Uterus (tissue), 4 donors: ENCODE measurements around the gene TSHZ2. TPM values are rescaled to one million over a fixed set of nuclear protein-coding genes. Genes with fewer than 3 reads are reported as not detected.

Experiments used
- DNase-seq, 2 donors: peaks; one replicate each; pipeline ENCODE4 v3.0.0-alpha.2; 2019 to 2020
- H3K27ac ChIP-seq, 2 donors: fragments of 200-600 bp; sonication (generic); 1 replicate in 1 of 2; 2 replicates in 1 of 2; pipeline ENCODE4 v1.5.1; 2016 to 2018
- H3K27me3 ChIP-seq, 2 donors: fragments of 200-600 bp; sonication (generic); one replicate each; pipeline ENCODE4 v1.5.1; 2018 to 2019; ENCODE audit warnings: control low read depth in 1 of 2
- H3K36me3 ChIP-seq, 2 donors: fragments of 200-600 bp; sonication (generic); one replicate each; pipeline ENCODE4 v1.5.1; 2019; ENCODE audit warnings: control low read depth in 1 of 2
- H3K4me1 ChIP-seq, 2 donors: fragments of 200-600 bp; sonication (generic); one replicate each; pipeline ENCODE4 v1.5.1; 2018 to 2019; ENCODE audit warnings: control low read depth in 1 of 2
- H3K4me3 ChIP-seq, 2 donors: fragments of 200-600 bp; sonication (generic); 1 replicate in 1 of 2; 2 replicates in 1 of 2; pipeline ENCODE4 v1.5.1; 2018 to 2019; ENCODE audit warnings: mild to moderate bottlenecking in 1 of 2
- H3K9me3 ChIP-seq, 2 donors: fragments of 200-600 bp; sonication (generic); one replicate each; pipeline ENCODE4 v1.5.1; 2019; ENCODE audit warnings: control low read depth in 1 of 2
- POLR2A ChIP-seq, 2 donors: fragments of 450-650 bp; IDR thresholded peaks; one replicate each; pipeline ENCODE4 v1.6.1; 2016; ENCODE audit warnings: antibody characterized with exemption in 2 of 2, mild to moderate bottlenecking in 1 of 2, moderate library complexity in 1 of 2
- intact Hi-C: fragments of 100-400 bp; cut with DNase I; formaldehyde crosslinking; loops from one replicate; pipeline ENCODE4 v1.15.1; 2023; ENCODE audit warnings: low total_unique reads
- total RNA-seq, 4 donors: library from RNA; depleted of rRNA in 3 of 4; stranded (reverse); fragments of >200 nt in 3 of 4; gene quantifications; one replicate each; pipeline versions ENCODE4 v1.1.0 to v1.2.4, GENCODE V29; 2014 to 2023
- TF ChIP-seq, protein P1 (sequence below), 4 experiments: fragments of 200-600 bp in 2 of 4; fragments of 450-650 bp in 2 of 4; sonication (generic) in 2 of 4; IDR thresholded peaks; one replicate each; pipeline ENCODE4 v1.5.1; 2016 to 2019; ENCODE audit warnings: antibody characterized with exemption in 4 of 4, mild to moderate bottlenecking in 2 of 4, moderate library complexity in 1 of 4
- donor health status: DM: yes; HTN: yes; CAD: no.

The TSHZ2 gene
- total RNA-seq, 4 donors from 2014 or later: 22.0 to 50.1 (median 33.1) TPM

DNA sequence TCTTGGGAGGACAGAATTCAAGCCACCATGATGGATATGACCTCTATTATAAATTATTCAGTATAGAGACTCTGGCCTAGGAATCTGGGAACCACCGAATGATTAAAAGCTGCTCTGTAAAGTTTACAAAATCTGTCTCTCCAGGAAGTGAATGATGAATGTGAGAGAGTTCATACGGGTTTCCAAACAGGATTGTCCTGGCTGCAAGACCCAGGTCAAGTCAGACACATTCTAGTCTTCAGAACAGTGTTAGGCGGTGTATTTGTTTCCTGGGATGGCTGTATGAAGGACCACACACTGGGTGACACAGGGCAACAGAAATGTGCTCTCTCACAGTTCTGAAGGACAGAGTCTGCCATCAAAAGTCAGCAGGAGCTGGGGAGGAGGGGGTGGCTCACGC, 399.1 kb downstream of the TSHZ2 start:
- no peak for TF ChIP-seq POLR2A (IDR thresholded peaks at IDR 0.05)
- TF ChIP-seq, protein P1, sequence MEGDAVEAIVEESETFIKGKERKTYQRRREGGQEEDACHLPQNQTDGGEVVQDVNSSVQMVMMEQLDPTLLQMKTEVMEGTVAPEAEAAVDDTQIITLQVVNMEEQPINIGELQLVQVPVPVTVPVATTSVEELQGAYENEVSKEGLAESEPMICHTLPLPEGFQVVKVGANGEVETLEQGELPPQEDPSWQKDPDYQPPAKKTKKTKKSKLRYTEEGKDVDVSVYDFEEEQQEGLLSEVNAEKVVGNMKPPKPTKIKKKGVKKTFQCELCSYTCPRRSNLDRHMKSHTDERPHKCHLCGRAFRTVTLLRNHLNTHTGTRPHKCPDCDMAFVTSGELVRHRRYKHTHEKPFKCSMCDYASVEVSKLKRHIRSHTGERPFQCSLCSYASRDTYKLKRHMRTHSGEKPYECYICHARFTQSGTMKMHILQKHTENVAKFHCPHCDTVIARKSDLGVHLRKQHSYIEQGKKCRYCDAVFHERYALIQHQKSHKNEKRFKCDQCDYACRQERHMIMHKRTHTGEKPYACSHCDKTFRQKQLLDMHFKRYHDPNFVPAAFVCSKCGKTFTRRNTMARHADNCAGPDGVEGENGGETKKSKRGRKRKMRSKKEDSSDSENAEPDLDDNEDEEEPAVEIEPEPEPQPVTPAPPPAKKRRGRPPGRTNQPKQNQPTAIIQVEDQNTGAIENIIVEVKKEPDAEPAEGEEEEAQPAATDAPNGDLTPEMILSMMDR (IDR thresholded peaks at IDR 0.05): no peak
- Histone ChIP-seq H3K4me1 (no peaks in the 10 kb centered on the region), H3K27ac (no peak overlapping the region), H3K4me3 (no peak overlapping the region), H3K9me3 (no peaks in the 10 kb centered on the region), H3K36me3 (no peaks in the 10 kb centered on the region), H3K27me3 (no peaks in the 10 kb centered on the region)
- DNase-seq: no peak
- intact Hi-C loops: no loop called here

DNA sequence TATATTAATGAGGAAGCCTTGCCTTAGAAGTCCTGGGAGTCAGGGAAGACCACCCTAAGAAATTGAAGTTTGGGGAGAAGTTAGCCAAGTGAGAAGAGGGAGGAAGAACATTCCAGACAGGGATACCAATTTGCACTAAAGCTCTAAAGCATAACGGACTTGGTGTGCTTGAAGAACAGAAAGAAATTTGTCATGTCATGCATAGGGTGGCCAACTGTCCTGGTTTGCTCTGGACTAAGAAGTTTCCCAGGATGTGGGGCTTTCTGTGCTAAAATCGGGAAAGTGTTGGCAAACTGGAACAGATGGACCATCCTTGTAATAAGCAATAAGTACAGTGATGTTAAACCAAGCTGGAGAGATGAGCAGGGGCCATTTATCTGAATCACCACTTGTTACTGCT, 403.9 kb downstream of the TSHZ2 start:
- Histone ChIP-seq H3K9me3 (no peaks in the 10 kb centered on the region), H3K27ac (no peak overlapping the region), H3K4me3 (no peak overlapping the region), H3K27me3 (no peaks in the 10 kb centered on the region), H3K36me3 (no peaks in the 10 kb centered on the region), H3K4me1 (no peaks in the 10 kb centered on the region)
- DNase-seq: no peak
- TF ChIP-seq, protein P1 (IDR thresholded peaks at IDR 0.05): no peak
- no peak for TF ChIP-seq POLR2A (IDR thresholded peaks at IDR 0.05)
- intact Hi-C loops: no loop called here

DNA sequence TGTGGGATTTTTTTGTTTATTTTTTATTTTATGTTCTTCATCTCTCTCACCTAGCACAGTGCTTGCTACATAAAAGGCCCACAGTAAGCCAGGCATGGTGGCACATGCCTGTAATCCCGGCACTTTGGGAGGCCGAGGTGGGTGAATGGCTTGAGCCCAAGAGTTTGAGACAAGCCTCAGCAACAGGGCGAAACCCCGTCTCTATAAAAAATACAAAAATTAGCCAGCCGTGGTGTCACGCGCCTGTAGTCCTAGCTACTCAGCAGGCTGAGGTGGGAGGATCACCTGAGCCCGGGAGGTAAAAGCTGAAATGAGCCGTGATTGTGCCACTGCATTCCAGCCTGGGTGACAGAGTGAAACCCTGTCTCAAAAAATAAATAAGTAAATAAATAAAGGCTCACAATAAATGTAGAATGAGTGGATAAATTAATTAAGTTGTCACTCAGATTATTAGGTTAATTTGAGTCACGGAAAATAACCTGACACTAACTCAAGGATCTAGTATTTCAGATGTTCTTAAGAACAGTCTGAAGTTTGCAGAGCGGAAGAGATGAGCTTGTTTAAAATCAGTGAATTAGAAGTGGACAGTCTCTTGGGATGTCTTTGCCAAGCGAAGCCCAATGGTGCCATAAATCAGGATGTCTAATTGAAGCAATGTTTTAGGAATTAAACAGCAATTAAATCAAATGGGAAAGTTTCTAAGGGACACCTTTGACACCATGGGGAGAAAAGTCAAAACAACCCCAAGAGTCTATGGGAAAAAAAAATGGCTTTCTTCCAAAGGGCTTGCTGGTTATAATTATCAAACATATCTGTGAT, 407.1 kb downstream of the TSHZ2 start:
- H3K4me1 ChIP-seq: no peaks in the 10 kb centered on the region
- H3K4me3 ChIP-seq: no peak overlapping the region
- H3K9me3 ChIP-seq: no peaks in the 10 kb centered on the region
- no peak for DNase-seq
- H3K27ac ChIP-seq: no peak overlapping the region
- intact Hi-C loops: no loop called here
- no peaks in the 10 kb centered on the region for H3K27me3 ChIP-seq
- no peaks in the 10 kb centered on the region for H3K36me3 ChIP-seq
- TF ChIP-seq POLR2A (IDR thresholded peaks at IDR 0.05): no peak
- TF ChIP-seq, protein P1 (IDR thresholded peaks at IDR 0.05): no peak

DNA sequence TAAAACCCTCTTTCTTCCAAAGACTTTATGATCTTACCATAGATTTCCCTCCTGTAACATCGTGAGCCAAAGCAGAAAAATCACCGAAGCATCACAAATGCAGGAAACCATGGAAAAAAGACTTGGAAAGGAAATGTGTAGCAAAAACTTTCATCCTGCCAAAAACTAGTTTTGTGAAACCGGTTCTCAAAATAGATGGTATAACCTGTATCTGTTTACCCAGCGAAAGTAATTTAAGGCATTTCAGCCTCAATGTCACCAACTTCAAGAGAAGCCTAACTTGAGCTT, 407.6 kb downstream of the TSHZ2 start:
- Histone ChIP-seq H3K4me1 (no peaks in the 10 kb centered on the region), H3K4me3 (no peak overlapping the region), H3K9me3 (no peaks in the 10 kb centered on the region), H3K27me3 (no peaks in the 10 kb centered on the region), H3K36me3 (no peaks in the 10 kb centered on the region), H3K27ac (no peak overlapping the region)
- no peak for DNase-seq
- intact Hi-C loops: no loop called here
- TF ChIP-seq, protein P1 (IDR thresholded peaks at IDR 0.05): no peak
- TF ChIP-seq POLR2A (IDR thresholded peaks at IDR 0.05): no peak

DNA sequence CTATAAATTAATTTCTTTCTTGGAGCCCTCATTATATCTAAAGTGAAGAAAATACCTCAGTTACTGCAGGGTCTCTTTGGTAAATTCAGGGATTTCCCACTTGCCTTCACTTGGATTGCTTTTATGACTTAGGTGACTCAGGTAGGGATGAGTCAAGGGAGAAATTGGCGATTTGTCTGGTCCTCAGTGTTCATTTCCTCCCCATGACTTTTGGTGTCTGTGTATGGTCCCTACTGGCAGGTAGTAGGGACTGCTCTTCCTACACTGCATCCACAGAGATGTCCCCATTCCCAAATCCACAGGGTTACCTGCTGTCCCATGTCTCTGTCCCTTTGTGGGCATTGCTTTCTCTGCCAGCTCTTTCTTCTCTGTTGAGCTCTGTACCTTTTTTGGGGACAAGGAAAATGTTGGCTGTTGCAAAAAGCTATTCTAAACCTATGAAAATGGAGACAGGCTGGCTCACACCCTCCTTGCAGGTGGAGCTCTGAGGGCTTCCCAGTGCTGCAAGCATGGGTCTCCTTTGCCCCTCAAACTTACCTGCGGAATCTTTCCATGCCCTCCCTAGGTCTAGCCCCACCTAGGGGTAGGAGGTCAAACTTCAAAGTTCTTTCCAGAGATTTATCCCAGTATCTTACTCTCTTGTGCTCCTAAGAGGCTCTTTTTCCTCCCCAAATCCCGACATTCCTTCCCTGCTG, 409.6 kb downstream of the TSHZ2 start:
- intact Hi-C loops: no loop called here
- Histone ChIP-seq H3K4me1 (no peaks in the 10 kb centered on the region), H3K27ac (no peak overlapping the region), H3K4me3 (no peak overlapping the region), H3K27me3 (no peaks in the 10 kb centered on the region), H3K36me3 (no peaks in the 10 kb centered on the region), H3K9me3 (no peaks in the 10 kb centered on the region)
- DNase-seq: no peak
- TF ChIP-seq, protein P1 (IDR thresholded peaks at IDR 0.05): no peak
- no peak for TF ChIP-seq POLR2A (IDR thresholded peaks at IDR 0.05)
